ENCODE measurements around the gene YIF1A.
"Not testable (repeated sequence)": the region's sequence is repeated elsewhere in the genome, so short reads cannot be mapped to it uniquely, and the experiment has no call there.

The YIF1A gene

GRCh38 chr11:66326261-66327111, 37.5 kb upstream of the YIF1A start:
- DNase-seq (ENCODE audit: low read depth in 2 of 2): no peak

GRCh38 chr11:66325263-66325671, 36.3 kb upstream of the YIF1A start:
- no peak for DNase-seq (ENCODE audit: low read depth in 2 of 2)

- DNase-seq (ENCODE audit: low read depth in 2 of 2): no peak
Observed at GRCh38 chr11:66324664-66325063, 35.7 kb upstream of the YIF1A start.

- no peak for DNase-seq (ENCODE audit: low read depth in 2 of 2)
Observed at GRCh38 chr11:66323684-66324083, 34.7 kb upstream of the YIF1A start.

- DNase-seq (ENCODE audit: low read depth in 2 of 2): no peak
Observed at GRCh38 chr11:66322732-66323427, 33.9 kb upstream of the YIF1A start.

- DNase-seq (ENCODE audit: low read depth in 2 of 2): no peak
Observed at GRCh38 chr11:66321606-66322005, 32.7 kb upstream of the YIF1A start.

- not testable (repeated sequence) for DNase-seq (ENCODE audit: low read depth in 2 of 2)
Observed at GRCh38 chr11:66320748-66321147, 31.8 kb upstream of the YIF1A start.

GRCh38 chr11:66320289-66320688, 31.3 kb upstream of the YIF1A start:
- not testable (repeated sequence) for DNase-seq (ENCODE audit: low read depth in 2 of 2)

GRCh38 chr11:66318600-66318970, 29.6 kb upstream of the YIF1A start:
- no peak for DNase-seq (ENCODE audit: low read depth in 2 of 2)

- peak in 1 of 2 donors; percentile 37 for DNase-seq (ENCODE audit: low read depth in 2 of 2)
Observed at GRCh38 chr11:66317723-66318599, 29.0 kb upstream of the YIF1A start.

GRCh38 chr11:66317322-66317722, 28.4 kb upstream of the YIF1A start:
- no peak for DNase-seq (ENCODE audit: low read depth in 2 of 2)

- no peak for DNase-seq (ENCODE audit: low read depth in 2 of 2)
Observed at GRCh38 chr11:66316849-66317251, 27.9 kb upstream of the YIF1A start, which contains the start of gene CD248. Gene CD248, minus strand, starts transcription at chr11:66317044. Its CDS starts 17 bp downstream, at chr11:66317027.

- DNase-seq (ENCODE audit: low read depth in 2 of 2): no peak
Observed at GRCh38 chr11:66315921-66316811, 27.2 kb upstream of the YIF1A start.

GRCh38 chr11:66315498-66315885, 26.5 kb upstream of the YIF1A start:
- DNase-seq (ENCODE audit: low read depth in 2 of 2): no peak

GRCh38 chr11:66314561-66315497, 25.9 kb upstream of the YIF1A start:
- no peak for DNase-seq (ENCODE audit: low read depth in 2 of 2)

- no peak for DNase-seq (ENCODE audit: low read depth in 2 of 2)
Observed at GRCh38 chr11:66314186-66314501, 25.2 kb upstream of the YIF1A start.

- DNase-seq (ENCODE audit: low read depth in 2 of 2): no peak
Observed at GRCh38 chr11:66313321-66314185, 24.6 kb upstream of the YIF1A start.

- peak; percentile 95 for DNase-seq (ENCODE audit: low read depth in 2 of 2)
Observed at GRCh38 chr11:66312549-66313320, 23.8 kb upstream of the YIF1A start.

All from activated CD8-positive, alpha-beta memory T cell treated with anti-CD3 and anti-CD28 coated beads for 4 hours (primary cell).